ENCODE measurements around the gene TNXB.

DNA sequence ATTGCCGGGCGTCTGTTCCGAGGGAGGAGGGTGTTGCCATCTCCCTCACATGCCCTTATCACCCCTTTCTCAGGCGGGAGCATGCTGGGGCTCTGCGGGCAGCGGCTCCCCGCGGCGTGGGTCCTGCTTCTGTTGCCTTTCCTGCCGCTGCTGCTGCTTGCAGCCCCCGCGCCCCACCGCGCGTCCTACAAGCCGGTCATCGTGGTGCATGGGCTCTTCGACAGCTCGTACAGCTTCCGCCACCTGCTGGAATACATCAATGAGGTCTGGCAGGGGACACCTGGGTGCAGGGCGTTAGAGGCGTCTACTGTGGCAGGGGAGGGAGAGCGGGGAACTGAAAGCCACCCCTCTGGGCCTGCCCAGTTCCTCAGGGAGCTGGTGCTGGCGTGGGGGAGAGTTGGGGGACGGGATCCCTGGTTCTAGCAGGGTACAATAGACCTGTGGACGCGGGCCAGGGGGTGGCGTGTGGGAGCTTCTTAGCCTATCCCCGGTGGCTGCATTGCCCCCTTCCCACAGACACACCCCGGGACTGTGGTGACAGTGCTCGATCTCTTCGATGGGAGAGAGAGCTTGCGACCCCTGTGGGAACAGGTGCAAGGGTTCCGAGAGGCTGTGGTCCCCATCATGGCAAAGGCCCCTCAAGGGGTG is 45.5 kb upstream of the TNXB start:
- TF ChIP-seq, protein P1, sequence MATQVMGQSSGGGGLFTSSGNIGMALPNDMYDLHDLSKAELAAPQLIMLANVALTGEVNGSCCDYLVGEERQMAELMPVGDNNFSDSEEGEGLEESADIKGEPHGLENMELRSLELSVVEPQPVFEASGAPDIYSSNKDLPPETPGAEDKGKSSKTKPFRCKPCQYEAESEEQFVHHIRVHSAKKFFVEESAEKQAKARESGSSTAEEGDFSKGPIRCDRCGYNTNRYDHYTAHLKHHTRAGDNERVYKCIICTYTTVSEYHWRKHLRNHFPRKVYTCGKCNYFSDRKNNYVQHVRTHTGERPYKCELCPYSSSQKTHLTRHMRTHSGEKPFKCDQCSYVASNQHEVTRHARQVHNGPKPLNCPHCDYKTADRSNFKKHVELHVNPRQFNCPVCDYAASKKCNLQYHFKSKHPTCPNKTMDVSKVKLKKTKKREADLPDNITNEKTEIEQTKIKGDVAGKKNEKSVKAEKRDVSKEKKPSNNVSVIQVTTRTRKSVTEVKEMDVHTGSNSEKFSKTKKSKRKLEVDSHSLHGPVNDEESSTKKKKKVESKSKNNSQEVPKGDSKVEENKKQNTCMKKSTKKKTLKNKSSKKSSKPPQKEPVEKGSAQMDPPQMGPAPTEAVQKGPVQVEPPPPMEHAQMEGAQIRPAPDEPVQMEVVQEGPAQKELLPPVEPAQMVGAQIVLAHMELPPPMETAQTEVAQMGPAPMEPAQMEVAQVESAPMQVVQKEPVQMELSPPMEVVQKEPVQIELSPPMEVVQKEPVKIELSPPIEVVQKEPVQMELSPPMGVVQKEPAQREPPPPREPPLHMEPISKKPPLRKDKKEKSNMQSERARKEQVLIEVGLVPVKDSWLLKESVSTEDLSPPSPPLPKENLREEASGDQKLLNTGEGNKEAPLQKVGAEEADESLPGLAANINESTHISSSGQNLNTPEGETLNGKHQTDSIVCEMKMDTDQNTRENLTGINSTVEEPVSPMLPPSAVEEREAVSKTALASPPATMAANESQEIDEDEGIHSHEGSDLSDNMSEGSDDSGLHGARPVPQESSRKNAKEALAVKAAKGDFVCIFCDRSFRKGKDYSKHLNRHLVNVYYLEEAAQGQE (IDR thresholded peaks at IDR 0.05; ENCODE audit: insufficient read depth in 1 of 2, low read depth in 2 of 2, low read length in 2 of 2), result no peak
- no peak for TF ChIP-seq TAF1 (IDR thresholded peaks at IDR 0.05; ENCODE audit: borderline replicate concordance, insufficient read depth, low read length)
